Cardiac muscle cell (in vitro differentiated cells and primary cell): Measurements from ENCODE around the gene MYCBPAP. TPM values are rescaled to one million over a fixed set of nuclear protein-coding genes. Genes with fewer than 3 reads are reported as not detected.

Source experiments
- DNase-seq, 2 donors: peaks; one replicate each; pipeline versions ENCODE4 v3.0.0 to v3.0.0-alpha.2; 2010 to 2017; ENCODE audit warnings: low read depth in 1 of 2, low spot score in 1 of 2
- H3K27ac ChIP-seq: fragments of 200-600 bp; sonication (generic); 2 replicates; pipeline ENCODE4 v1.5.1; 2016
- H3K27me3 ChIP-seq: fragments of 200-600 bp; sonication (generic); 2 replicates; pipeline ENCODE4 v1.6.0; 2016; ENCODE audit warnings: control low read depth
- H3K36me3 ChIP-seq: fragments of 200-600 bp; sonication (generic); 2 replicates; pipeline ENCODE4 v1.5.1; 2016; ENCODE audit warnings: control low read depth
- H3K4me1 ChIP-seq: fragments of 200-600 bp; sonication (generic); 2 replicates; pipeline ENCODE4 v1.8.1; 2017; ENCODE audit warnings: low read depth, mild to moderate bottlenecking, mixed run types
- H3K4me3 ChIP-seq: fragments of 200-600 bp; sonication (generic); 2 replicates; pipeline ENCODE4 v1.5.1; 2016; ENCODE audit warnings: mild to moderate bottlenecking
- H3K9me3 ChIP-seq: fragments of 200-600 bp; sonication (generic); 2 replicates; pipeline ENCODE4 v1.5.1; 2017; ENCODE audit warnings: low read depth, mild to moderate bottlenecking, control low read depth
- polyA plus RNA-seq: library from polyadenylated mRNA; unstranded; fragments of >200 nt; fragmentation: Nextera tagmentation; extraction: Ambion mirVana; gene quantifications from 2 replicates; pipeline ENCODE4 v1.2.1, GENCODE V29; 2016
- total RNA-seq: library from RNA; depleted of rRNA; stranded (reverse); fragments of >200 nt; gene quantifications from 2 replicates; pipeline ENCODE4 v1.2.3, GENCODE V29; 2016
- TF ChIP-seq, protein P1 (sequence below): IDR thresholded peaks from 2 replicates; pipeline ENCODE4 v1.5.1; 2012; ENCODE audit warnings: low read depth, mild to moderate bottlenecking, low read length

Gene MYCBPAP
- total and polyA plus RNA-seq, 2 experiments from 2014 or later, result 1.2 to 3.2 TPM

DNA sequence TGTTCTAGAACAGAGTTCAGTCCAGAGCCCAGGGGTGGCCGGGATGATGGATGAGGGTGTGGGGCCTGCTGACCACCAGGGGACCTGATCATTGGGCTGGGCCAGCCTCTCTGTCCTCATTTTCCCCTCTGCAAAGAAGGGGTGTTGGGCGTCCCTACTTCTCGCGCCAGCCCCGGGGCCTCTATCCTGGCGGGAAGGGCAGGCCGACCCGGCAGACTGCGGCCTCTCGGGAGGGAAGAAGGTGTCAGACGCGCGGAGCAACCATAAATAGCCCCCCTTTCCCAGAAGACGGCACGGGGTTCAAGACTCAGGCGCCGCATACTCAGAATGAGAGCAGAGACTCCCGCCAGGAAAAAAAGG, 50.3 kb downstream of the MYCBPAP start:
- no peaks in the 10 kb centered on the region for H3K36me3 ChIP-seq
- DNase-seq, result no peak
- peaks cover 12% of the 10 kb centered on the region for H3K4me1 ChIP-seq
- peak overlapping the region; percentile 64 for H3K4me3 ChIP-seq
- no peak overlapping the region for H3K27ac ChIP-seq
- peaks cover 48% of the 10 kb centered on the region for H3K27me3 ChIP-seq
- H3K9me3 ChIP-seq, result no peaks in the 10 kb centered on the region
- TF ChIP-seq, protein P1, sequence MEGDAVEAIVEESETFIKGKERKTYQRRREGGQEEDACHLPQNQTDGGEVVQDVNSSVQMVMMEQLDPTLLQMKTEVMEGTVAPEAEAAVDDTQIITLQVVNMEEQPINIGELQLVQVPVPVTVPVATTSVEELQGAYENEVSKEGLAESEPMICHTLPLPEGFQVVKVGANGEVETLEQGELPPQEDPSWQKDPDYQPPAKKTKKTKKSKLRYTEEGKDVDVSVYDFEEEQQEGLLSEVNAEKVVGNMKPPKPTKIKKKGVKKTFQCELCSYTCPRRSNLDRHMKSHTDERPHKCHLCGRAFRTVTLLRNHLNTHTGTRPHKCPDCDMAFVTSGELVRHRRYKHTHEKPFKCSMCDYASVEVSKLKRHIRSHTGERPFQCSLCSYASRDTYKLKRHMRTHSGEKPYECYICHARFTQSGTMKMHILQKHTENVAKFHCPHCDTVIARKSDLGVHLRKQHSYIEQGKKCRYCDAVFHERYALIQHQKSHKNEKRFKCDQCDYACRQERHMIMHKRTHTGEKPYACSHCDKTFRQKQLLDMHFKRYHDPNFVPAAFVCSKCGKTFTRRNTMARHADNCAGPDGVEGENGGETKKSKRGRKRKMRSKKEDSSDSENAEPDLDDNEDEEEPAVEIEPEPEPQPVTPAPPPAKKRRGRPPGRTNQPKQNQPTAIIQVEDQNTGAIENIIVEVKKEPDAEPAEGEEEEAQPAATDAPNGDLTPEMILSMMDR, result no peak

DNA sequence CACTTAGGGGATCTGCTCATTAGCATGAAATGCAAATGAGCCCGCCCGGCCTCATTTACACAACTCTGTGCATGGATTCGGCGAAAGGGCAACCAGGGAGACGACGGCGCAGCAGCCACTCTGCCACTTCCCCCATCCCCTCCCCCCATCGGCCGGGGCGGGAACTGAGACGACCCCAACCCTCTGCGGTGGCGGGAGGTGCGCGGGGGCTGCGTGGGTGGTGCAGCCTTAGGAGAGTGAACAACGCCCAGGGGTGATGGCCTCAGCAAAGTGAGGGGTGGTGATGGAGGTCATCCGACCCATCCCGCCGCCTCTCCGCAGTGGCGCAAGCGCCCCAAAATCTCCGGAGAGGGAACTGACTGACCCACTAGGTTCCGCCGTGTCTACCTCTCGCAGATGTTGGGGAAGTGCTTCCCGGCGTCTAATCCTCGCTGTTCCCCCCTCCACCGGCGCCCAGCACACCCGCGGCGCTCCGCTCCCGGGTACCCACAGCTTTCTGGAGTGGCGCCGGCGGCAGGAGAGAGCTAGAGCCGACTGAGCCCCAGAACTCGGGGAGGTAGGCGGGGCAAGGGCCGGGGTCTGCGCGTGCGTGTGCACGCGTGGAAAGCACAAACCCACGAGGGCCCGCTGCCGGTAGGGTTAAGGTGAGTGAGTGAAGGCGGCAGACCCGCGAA, 50.8 kb downstream of the MYCBPAP start:
- H3K4me3 ChIP-seq, result peak overlapping the region; percentile 64
- H3K4me1 ChIP-seq, result peaks cover 17% of the 10 kb centered on the region

DNA sequence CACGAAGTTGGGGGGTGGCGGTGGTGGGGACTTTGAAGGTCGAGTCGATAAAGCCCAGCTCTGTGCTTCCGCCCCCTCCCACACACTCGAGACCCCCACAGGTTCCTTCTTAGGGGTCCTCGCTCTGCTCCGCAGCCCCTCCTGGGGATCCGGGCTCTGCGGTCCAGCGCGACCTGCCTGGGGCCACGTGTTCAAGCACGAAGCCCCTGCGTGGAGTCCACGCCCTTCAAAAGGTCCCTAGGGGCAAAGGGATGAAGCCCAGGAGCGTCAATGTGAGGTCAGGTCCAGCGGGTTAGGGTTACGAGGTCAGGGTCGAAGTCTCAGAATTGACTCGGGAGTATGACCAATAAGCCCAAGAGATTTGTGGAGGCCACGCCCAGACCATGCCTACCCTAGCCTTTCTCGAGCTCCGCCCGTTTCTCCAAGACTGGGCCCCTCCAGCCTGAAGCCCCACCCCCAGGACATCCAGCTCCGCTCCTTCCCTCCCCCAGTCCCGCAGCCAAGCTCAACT, 51.5 kb downstream of the MYCBPAP start:
- H3K4me3 ChIP-seq, result peak overlapping the region; percentile 64
- TF ChIP-seq, protein P1, result no peak
- peaks cover 50% of the 10 kb centered on the region for H3K27me3 ChIP-seq
- H3K27ac ChIP-seq, result no peak overlapping the region
- H3K4me1 ChIP-seq, result peaks cover 23% of the 10 kb centered on the region
- H3K36me3 ChIP-seq, result no peaks in the 10 kb centered on the region
- H3K9me3 ChIP-seq, result no peaks in the 10 kb centered on the region
- peak; percentile 69 to 81 for DNase-seq

More for the DNA sequence above, 50.8 kb downstream of the MYCBPAP start:
- H3K27ac ChIP-seq, result no peak overlapping the region
- H3K36me3 ChIP-seq, result no peaks in the 10 kb centered on the region
- H3K9me3 ChIP-seq, result no peaks in the 10 kb centered on the region
- DNase-seq, result peak in 1 of 2 donors; percentile 61
- TF ChIP-seq, protein P1, result no peak
- peaks cover 50% of the 10 kb centered on the region for H3K27me3 ChIP-seq

DNA sequence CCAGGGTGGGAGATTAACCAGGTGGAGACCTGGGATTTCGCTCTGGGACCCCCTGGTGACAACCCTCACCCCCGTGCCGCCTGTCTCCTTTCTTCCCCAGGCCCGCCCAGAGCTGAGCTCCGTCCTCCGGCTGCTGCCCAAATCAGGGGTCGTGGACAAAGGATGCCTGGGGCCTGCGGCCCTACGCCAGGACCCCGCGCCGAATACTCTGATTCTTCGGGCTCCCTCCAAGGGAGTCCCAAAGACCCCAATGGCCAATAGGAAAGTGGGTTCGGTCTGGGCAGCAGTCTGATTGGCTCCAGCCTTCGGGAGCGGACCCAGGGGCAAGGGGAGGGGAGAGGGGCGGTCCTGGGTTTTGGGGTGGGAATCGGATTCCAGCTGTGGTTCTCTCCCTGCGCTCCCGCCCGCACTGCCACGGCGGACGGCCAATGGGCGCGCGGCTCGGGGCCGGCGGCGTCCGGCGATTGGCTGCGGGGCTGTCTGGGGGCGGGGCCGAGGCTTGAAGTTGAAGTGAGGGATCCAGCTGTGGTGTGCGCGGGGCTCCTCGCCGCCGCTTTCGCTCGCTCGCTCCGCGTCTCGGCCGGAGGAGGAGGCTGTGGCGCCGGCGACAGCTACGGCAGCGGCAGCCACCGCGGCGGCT, 52.1 kb downstream of the MYCBPAP start, which contains the start of gene CACNA1G:
Gene CACNA1G (plus strand): TSS at position 531 of the 640 bp plus-strand sequence. CDS start 745 bp downstream, outside the sequence.
- H3K4me3 ChIP-seq, result peak within 1 kb of the TSS; percentile 64
- no peaks in the 10 kb centered on the region for H3K9me3 ChIP-seq
- H3K36me3 ChIP-seq, result no peaks in the 10 kb centered on the region
- H3K27me3 ChIP-seq, result peaks cover 50% of the 10 kb centered on the region
- peak; percentile 92 to 96 for DNase-seq
- no peak within 1 kb of the TSS for H3K27ac ChIP-seq
- TF ChIP-seq, protein P1, result no peak
- H3K4me1 ChIP-seq, result peaks cover 29% of the 10 kb centered on the region

DNA sequence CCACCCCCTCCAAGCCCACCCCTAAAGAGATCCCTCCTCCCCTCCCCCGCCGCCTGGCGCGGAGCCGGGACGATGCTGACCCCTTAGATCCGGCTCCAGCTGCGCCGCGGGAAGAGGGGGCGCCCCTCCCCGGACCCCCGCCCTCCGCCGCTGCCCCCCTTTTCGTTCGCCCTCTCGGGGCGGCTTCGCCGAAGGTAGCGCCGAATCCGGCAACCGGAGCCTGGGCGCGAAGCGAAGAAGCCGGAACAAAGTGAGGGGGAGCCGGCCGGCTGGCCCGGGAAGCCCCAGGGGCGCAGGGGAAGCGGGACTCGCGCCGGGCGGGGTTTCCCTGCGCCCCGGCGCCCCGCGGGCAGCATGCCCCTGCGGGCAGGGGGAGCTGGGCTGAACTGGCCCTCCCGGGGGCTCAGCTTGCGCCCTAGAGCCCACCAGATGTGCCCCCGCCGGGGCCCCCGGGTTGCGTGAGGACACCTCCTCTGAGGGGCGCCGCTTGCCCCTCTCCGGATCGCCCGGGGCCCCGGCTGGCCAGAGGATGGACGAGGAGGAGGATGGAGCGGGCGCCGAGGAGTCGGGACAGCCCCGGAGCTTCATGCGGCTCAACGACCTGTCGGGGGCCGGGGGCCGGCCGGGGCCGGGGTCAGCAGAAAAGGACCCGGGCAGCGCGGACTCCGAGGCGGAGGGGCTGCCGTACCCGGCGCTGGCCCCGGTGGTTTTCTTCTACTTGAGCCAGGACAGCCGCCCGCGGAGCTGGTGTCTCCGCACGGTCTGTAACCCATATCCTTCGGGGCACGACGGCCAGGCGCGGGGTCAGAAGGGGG, 52.9 kb downstream of the MYCBPAP start:
- H3K27me3 ChIP-seq, result peaks cover 50% of the 10 kb centered on the region
- DNase-seq, result peak in 1 of 2 donors; percentile 56
- TF ChIP-seq, protein P1, result no peak
- no peaks in the 10 kb centered on the region for H3K9me3 ChIP-seq
- H3K4me3 ChIP-seq, result peak overlapping the region; percentile 64
- H3K36me3 ChIP-seq, result no peaks in the 10 kb centered on the region
- H3K4me1 ChIP-seq, result peaks cover 33% of the 10 kb centered on the region
- H3K27ac ChIP-seq, result no peak overlapping the region
